Sigmoid colon (tissue), 7 donors: Measurements from ENCODE around the gene CCM2L. TPM values are rescaled to one million over a fixed set of nuclear protein-coding genes. Genes with fewer than 3 reads are reported as not detected.

Experiments used
- DNase-seq: peaks from one replicate; pipeline ENCODE4 v3.0.0-alpha.2; 2019
- H3K27ac ChIP-seq, 4 donors: fragments of 200-600 bp; sonication (generic); one replicate each; pipeline ENCODE4 v1.5.1; 2016 to 2019; ENCODE audit warnings: mild to moderate bottlenecking in 1 of 4
- H3K27me3 ChIP-seq, 3 donors: fragments of 200-600 bp; sonication (generic); one replicate each; pipeline ENCODE4 v1.5.1; 2019; ENCODE audit warnings: mild to moderate bottlenecking in 1 of 3
- H3K36me3 ChIP-seq, 4 donors: fragments of 200-600 bp; sonication (generic); one replicate each; pipeline ENCODE4 v1.5.1; 2016 to 2019
- H3K4me1 ChIP-seq, 4 donors: fragments of 200-600 bp; sonication (generic); one replicate each; pipeline ENCODE4 v1.5.1; 2017 to 2019
- H3K4me3 ChIP-seq, 4 donors: fragments of 200-600 bp; sonication (generic); one replicate each; pipeline ENCODE4 v1.5.1; 2017 to 2019; ENCODE audit warnings: mild to moderate bottlenecking in 2 of 4, moderate library complexity in 1 of 4
- H3K9me3 ChIP-seq, 4 donors: fragments of 200-600 bp in 3 of 4; sonication (generic) in 3 of 4; one replicate each; pipeline versions ENCODE4 v1.5.1 to v1.6.1; 2013 to 2019
- EP300 ChIP-seq, 4 donors: sonication (generic); formaldehyde crosslinking; IDR thresholded peaks; one replicate each; pipeline ENCODE4 v1.6.1; 2017; ENCODE audit warnings: antibody characterized with exemption in 4 of 4
- POLR2A ChIP-seq, 2 donors: fragments of 450-650 bp; IDR thresholded peaks; one replicate each; pipeline ENCODE4 v1.6.1; 2016; ENCODE audit warnings: antibody characterized with exemption in 2 of 2, mild to moderate bottlenecking in 2 of 2, moderate library complexity in 2 of 2
- POLR2AphosphoS5 ChIP-seq, 4 donors: sonication (generic); formaldehyde crosslinking; IDR thresholded peaks; one replicate each; pipeline ENCODE4 v1.6.1; 2017; ENCODE audit warnings: antibody characterized with exemption in 4 of 4
- WGBS, 2 donors: extraction: QIAGEN DNeasy Blood & Tissue Kit; methylation state at CpG; one replicate each; pipeline ENCODE4 v1.1.7; 2013; 5-methylcytosine and 5-hydroxymethylcytosine counted together
- intact Hi-C: fragments of 100-400 bp; cut with DNase I; formaldehyde crosslinking; loops from one replicate; pipeline ENCODE4 v1.15.1; 2023
- polyA plus RNA-seq, 3 donors: library from polyadenylated mRNA; stranded (reverse); fragments of 200-250 nt; gene quantifications; one replicate each; pipeline ENCODE4 v1.2.3, GENCODE V29; 2013
- total RNA-seq, 4 donors: library from RNA; depleted of rRNA; stranded (reverse); fragments of >200 nt; gene quantifications; one replicate each; pipeline ENCODE4 v1.1.0, GENCODE V29; 2016
- TF ChIP-seq, protein P1 (sequence below), 4 experiments: fragments of 450-650 bp in 3 of 4; fragments of 200-600 bp in 1 of 4; IDR thresholded peaks; one replicate each; pipeline ENCODE4 v1.5.1; 2016 to 2019; ENCODE audit warnings: antibody characterized with exemption in 4 of 4, mild to moderate bottlenecking in 3 of 4, moderate library complexity in 2 of 4
- donor health status: healthy with polysubstance abuse.
- donor health status: Bipolar disorder and iron deficiency.
- donor health status: healthy.

Gene CCM2L
- total and polyA plus RNA-seq, 7 donors = 0.46 to 5.8 (median 2.5) TPM

DNA sequence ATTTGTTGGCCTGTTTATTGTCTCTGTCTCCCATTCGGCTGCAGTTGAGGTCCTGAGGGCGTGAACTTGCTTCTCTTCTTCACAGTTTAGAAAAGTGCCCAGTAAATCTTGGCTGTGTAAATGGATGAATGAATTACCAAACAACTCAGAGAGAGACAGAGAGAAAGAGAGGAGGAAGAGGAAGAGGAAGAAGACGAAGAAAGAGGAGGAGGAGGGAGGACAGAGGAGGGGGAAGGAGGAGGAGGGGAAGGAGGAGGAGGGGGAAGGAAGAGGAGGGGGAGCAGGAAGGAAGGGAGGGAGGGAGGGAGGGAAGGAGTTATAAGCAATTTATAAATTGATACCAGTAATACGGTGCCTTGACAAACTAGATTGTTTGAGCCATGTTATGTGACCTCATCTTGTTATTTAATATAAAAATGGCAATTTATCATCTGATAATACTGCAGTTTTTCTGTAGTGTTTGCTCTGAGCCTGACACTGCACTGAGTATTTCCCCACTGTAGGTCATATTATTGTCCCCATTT lies 60.5 kb downstream of the CCM2L start:
- H3K36me3 ChIP-seq = no peaks in the 10 kb centered on the region
- intact Hi-C loops = no loop called here
- no peak overlapping the region for H3K27ac ChIP-seq
- TF ChIP-seq EP300 (IDR thresholded peaks at IDR 0.05) = no peak
- TF ChIP-seq POLR2A (IDR thresholded peaks at IDR 0.05) = no peak
- no peak for TF ChIP-seq POLR2AphosphoS5 (IDR thresholded peaks at IDR 0.05)
- TF ChIP-seq, protein P1, sequence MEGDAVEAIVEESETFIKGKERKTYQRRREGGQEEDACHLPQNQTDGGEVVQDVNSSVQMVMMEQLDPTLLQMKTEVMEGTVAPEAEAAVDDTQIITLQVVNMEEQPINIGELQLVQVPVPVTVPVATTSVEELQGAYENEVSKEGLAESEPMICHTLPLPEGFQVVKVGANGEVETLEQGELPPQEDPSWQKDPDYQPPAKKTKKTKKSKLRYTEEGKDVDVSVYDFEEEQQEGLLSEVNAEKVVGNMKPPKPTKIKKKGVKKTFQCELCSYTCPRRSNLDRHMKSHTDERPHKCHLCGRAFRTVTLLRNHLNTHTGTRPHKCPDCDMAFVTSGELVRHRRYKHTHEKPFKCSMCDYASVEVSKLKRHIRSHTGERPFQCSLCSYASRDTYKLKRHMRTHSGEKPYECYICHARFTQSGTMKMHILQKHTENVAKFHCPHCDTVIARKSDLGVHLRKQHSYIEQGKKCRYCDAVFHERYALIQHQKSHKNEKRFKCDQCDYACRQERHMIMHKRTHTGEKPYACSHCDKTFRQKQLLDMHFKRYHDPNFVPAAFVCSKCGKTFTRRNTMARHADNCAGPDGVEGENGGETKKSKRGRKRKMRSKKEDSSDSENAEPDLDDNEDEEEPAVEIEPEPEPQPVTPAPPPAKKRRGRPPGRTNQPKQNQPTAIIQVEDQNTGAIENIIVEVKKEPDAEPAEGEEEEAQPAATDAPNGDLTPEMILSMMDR (IDR thresholded peaks at IDR 0.05) = no peak
- no peak for DNase-seq
- no peaks in the 10 kb centered on the region for H3K9me3 ChIP-seq
- WGBS, 2 donors = 42 to 46% methylated on average over 4 of the region's 4 CpGs
- H3K4me1 ChIP-seq = no peaks in the 10 kb centered on the region
- no peak overlapping the region for H3K4me3 ChIP-seq
- H3K27me3 ChIP-seq = peaks cover 0 to 20% (median 0%) of the 10 kb centered on the region in 3 donors

DNA sequence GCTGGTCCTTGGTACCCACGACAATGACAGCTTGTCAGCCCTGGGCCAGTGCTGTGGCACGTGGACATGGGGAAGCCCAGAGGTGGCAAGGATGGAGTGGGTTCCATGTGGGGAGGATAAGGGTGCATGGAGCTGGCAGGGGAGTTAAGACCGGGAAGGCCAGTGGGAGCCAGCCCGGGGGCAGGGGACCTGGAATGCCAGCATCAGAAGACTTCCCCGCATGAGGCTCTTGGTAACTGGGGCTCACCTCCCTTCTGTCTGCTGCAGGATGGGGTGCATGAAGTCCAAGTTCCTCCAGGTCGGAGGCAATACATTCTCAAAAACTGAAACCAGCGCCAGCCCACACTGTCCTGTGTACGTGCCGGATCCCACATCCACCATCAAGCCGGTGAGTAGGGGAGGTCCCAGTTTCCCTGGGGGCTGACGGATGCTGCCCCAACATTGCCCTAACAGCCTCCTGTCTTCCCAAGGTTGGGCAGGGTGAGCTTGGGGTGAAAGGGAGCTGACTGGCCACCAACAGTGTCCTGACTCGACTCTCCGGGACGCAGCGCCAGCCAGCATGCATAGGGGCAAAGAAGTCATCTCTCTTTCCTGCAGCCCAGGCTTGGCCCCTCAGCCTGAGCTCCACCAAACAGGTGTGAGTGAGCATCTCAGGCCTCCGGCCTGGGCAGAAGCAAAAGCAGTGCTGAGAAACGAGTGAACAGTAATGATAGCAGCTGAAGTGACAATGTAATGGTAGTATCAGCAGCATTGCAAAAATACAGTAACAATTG lies 61.3 kb downstream of the CCM2L start:
- TF ChIP-seq EP300 (IDR thresholded peaks at IDR 0.05) (no peak), POLR2A (IDR thresholded peaks at IDR 0.05) (no peak), POLR2AphosphoS5 (IDR thresholded peaks at IDR 0.05) (no peak)
- TF ChIP-seq, protein P1 (IDR thresholded peaks at IDR 0.05) = no peak
- H3K4me1 ChIP-seq = no peaks in the 10 kb centered on the region
- no peak for DNase-seq
- H3K4me3 ChIP-seq = no peak overlapping the region
- intact Hi-C loops = no loop called here
- no peaks in the 10 kb centered on the region for H3K9me3 ChIP-seq
- no peak overlapping the region for H3K27ac ChIP-seq
- no peaks in the 10 kb centered on the region for H3K36me3 ChIP-seq
- H3K27me3 ChIP-seq = peaks cover 0 to 17% (median 0%) of the 10 kb centered on the region in 3 donors
- 83 to 86% methylated on average over 17 of the region's 17 CpGs for WGBS, 2 donors

DNA sequence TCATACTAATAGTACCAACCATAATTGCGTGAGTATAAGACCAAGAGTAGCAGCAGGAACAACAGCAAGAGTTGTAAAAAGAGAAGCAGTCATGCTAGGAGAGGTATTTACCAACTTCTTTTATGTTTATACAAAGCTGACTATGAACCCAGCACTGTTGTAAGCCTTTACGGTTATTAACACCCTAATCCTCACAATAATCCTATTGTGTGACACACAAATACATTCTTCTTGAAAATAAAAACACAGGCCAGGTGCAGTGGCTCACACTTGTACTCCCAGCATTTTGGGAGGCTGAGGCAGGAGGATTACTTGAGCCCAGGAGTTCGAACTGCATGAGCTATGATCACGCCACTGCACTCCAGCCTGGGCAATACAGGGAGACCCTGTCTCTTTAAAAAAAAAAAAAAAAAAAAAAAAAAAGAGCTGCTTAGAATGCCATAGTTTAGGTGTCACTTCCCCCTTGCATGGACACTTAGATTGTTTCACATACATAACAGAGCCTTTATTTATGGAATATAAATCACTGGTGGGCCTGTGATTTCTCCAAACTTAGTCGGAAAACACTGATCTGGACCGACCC lies 62.0 kb downstream of the CCM2L start:
- no peaks in the 10 kb centered on the region for H3K4me1 ChIP-seq
- H3K36me3 ChIP-seq = no peaks in the 10 kb centered on the region
- no peak overlapping the region for H3K27ac ChIP-seq
- 58 to 77% methylated on average over 6 of the region's 6 CpGs for WGBS, 2 donors
- TF ChIP-seq POLR2A (IDR thresholded peaks at IDR 0.05) = no peak
- TF ChIP-seq EP300 (IDR thresholded peaks at IDR 0.05) = no peak
- no peak for TF ChIP-seq POLR2AphosphoS5 (IDR thresholded peaks at IDR 0.05)
- TF ChIP-seq, protein P1 (IDR thresholded peaks at IDR 0.05) = no peak
- H3K27me3 ChIP-seq = peaks cover 0 to 17% (median 0%) of the 10 kb centered on the region in 3 donors
- DNase-seq = no peak
- no peak overlapping the region for H3K4me3 ChIP-seq
- intact Hi-C loops = no loop called here
- no peaks in the 10 kb centered on the region for H3K9me3 ChIP-seq

DNA sequence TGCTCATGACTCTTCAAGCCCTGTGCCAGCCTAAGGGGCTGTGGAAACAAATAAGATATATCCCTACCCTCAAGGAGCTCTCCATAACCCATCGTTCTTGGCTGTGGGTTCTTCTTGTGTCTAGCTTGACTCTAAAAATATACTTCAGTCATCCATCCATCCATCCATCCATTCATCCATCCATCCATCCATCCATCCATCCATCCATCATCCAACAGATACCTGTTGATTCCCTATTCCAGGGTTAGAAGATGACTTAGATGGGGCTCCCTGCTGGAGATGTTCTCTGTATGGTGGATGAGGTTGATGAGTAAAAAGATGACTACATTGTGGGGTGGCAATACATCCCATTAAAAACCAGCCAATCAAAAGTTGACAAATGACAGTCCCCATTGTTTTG lies 65.3 kb downstream of the CCM2L start:
- Histone ChIP-seq H3K27ac (no peak overlapping the region), H3K4me1 (no peaks in the 10 kb centered on the region), H3K27me3 (peaks cover 0 to 9% (median 0%) of the 10 kb centered on the region in 3 donors), H3K36me3 (no peaks in the 10 kb centered on the region), H3K9me3 (no peaks in the 10 kb centered on the region), H3K4me3 (no peak overlapping the region)
- no peak for DNase-seq
- 92 to 98% methylated on average over 1 of the region's 1 CpG for WGBS, 2 donors
- TF ChIP-seq POLR2A (IDR thresholded peaks at IDR 0.05) (no peak), EP300 (IDR thresholded peaks at IDR 0.05) (no peak), POLR2AphosphoS5 (IDR thresholded peaks at IDR 0.05) (no peak)
- TF ChIP-seq, protein P1 (IDR thresholded peaks at IDR 0.05) = no peak
- intact Hi-C loops = no loop called here
